T-helper 2 cell treated with Interferon-gamma antibody and Interleukin-4, amounts not matched to agents 100 ng/mL and 5 ng/mL, for 36 hours (primary cell): Measurements from ENCODE around the gene CACNA2D1. TPM values are rescaled to one million over a fixed set of nuclear protein-coding genes. Genes with fewer than 3 reads are reported as not detected.

Experiments used
- intact Hi-C: fragments of 100-400 bp; cut with micrococcal nuclease; formaldehyde crosslinking; loops from one replicate; pipeline ENCODE4 v1.15.1; 2023
- total RNA-seq: library from RNA; stranded (reverse); gene quantifications from 2 replicates; pipeline ENCODE4 v1.2.3, GENCODE V29; 2022

CACNA2D1 gene
- total RNA-seq, 1 donor from 2014 or later = not detected

GRCh38 chr7:81993186-81993585 lies 450.4 kb downstream of the CACNA2D1 start:
- intact Hi-C loops = no loop called here

- intact Hi-C loops = no loop called here
These were observed 453.2 kb downstream of the CACNA2D1 start for GRCh38 chr7:81990395-81990794.

- intact Hi-C loops = no loop called here
These were observed 456.7 kb downstream of the CACNA2D1 start for GRCh38 chr7:81986723-81987470.

GRCh38 chr7:81983406-81983805 lies 460.2 kb downstream of the CACNA2D1 start:
- intact Hi-C loops = no loop called here

GRCh38 chr7:81973117-81973516 lies 470.5 kb downstream of the CACNA2D1 start:
- intact Hi-C loops = no loop called here

GRCh38 chr7:81960026-81960425 lies 483.6 kb downstream of the CACNA2D1 start:
- intact Hi-C loops = no loop called here

- intact Hi-C loops = no loop called here
These were observed 486.1 kb downstream of the CACNA2D1 start for GRCh38 chr7:81957517-81957916.

GRCh38 chr7:81956520-81956919 lies 487.1 kb downstream of the CACNA2D1 start:
- intact Hi-C loops = no loop called here

GRCh38 chr7:81949306-81949705 lies 494.3 kb downstream of the CACNA2D1 start:
- intact Hi-C loops = no loop called here

- intact Hi-C loops = no loop called here
These were observed 499.5 kb downstream of the CACNA2D1 start for GRCh38 chr7:81944058-81944457.

- intact Hi-C loops = no loop called here
These were observed 506.5 kb downstream of the CACNA2D1 start for GRCh38 chr7:81937091-81937490.

GRCh38 chr7:81934596-81935301 lies 508.8 kb downstream of the CACNA2D1 start:
- intact Hi-C loops = no loop called here

GRCh38 chr7:81932936-81933335 lies 510.6 kb downstream of the CACNA2D1 start:
- intact Hi-C loops = no loop called here

GRCh38 chr7:81929386-81929785 lies 514.2 kb downstream of the CACNA2D1 start:
- intact Hi-C loops = no loop called here

- intact Hi-C loops = no loop called here
These were observed 517.4 kb downstream of the CACNA2D1 start for GRCh38 chr7:81926154-81926553.

GRCh38 chr7:81925530-81925929 lies 518.0 kb downstream of the CACNA2D1 start:
- intact Hi-C loops = no loop called here

GRCh38 chr7:81924494-81924893 lies 519.1 kb downstream of the CACNA2D1 start:
- intact Hi-C loops = no loop called here

- intact Hi-C loops = no loop called here
These were observed 524.1 kb downstream of the CACNA2D1 start for GRCh38 chr7:81919494-81919893.

GRCh38 chr7:81908220-81908619 lies 535.4 kb downstream of the CACNA2D1 start:
- intact Hi-C loops = no loop called here

- intact Hi-C loops = no loop called here
These were observed 540.5 kb downstream of the CACNA2D1 start for GRCh38 chr7:81903115-81903514.

GRCh38 chr7:81902536-81902935 lies 541.0 kb downstream of the CACNA2D1 start:
- intact Hi-C loops = no loop called here
